K562 (cell line): ENCODE data around the gene AFAP1. TPM values are rescaled to one million over a fixed set of nuclear protein-coding genes. Genes with fewer than 3 reads are reported as not detected.

ENCODE experiments used
- ATAC-seq: fragments of 200-7000 bp; cut with Tn5 transposase; 3 replicates; pipeline ENCODE4 v1.9.1; 2020; ENCODE audit warnings: moderate library complexity
- BruUV-seq: library from RNA; stranded (reverse); fragments of 400-500 nt; replicated peaks from 2 replicates; lab custom pipeline; 2021; lab: Mats Ljungman, UMichigan
- CTCF ChIA-PET: fragments of 300-600 bp; formaldehyde crosslinking; extraction: SDS; loops from one replicate; lab custom pipeline; 2021; ENCODE audit warnings: low intra/inter-chr PET ratio; lab: Yijun Ruan, JAX
- POLR2A ChIA-PET: fragments of 300-600, 350-650 bp; sonication (Branson Sonifier 250); formaldehyde crosslinking; extraction: SDS; loops from one replicate; lab custom pipeline; 2021; ENCODE audit warnings: antibody characterized with exemption, inconsistent platforms; lab: Yijun Ruan, JAX
- DNase-seq, 4 experiments: peaks; one replicate each; pipeline versions ENCODE4 v3.0.0 to v3.0.0-alpha.2; 2011 to 2018; ENCODE audit warnings: low spot score in 3 of 4, mixed read lengths in 3 of 4; ENCODE audit errors: extremely low read depth in 1 of 4
- FAIRE-seq: peaks from 2 replicates; lab custom pipeline; 2011; peaks lifted over from hg19 to GRCh38; lab: Jason Lieb, UNC
- H2AFZ ChIP-seq: 2 replicates; pipeline ENCODE4 v1.6.0; 2011; ENCODE audit warnings: low read depth, low read length, control low read depth, inconsistent platforms
- H3K27ac ChIP-seq: fragments of 200-600 bp; 3 replicates; pipeline ENCODE4 v1.8.0; 2011; ENCODE audit warnings: low read depth, mild to moderate bottlenecking, control low read depth, inconsistent platforms, low read length, moderate library complexity, mixed read lengths; ENCODE audit errors: extremely low read depth
- H3K27me3 ChIP-seq, 2 experiments: fragments of 300-600 bp in 1 of 2; 2 replicates in 1 of 2; 3 replicates in 1 of 2; pipeline versions ENCODE4 v1.6.0 to v1.8.0; 2011; ENCODE audit warnings: inconsistent platforms in 2 of 2, low read length in 2 of 2, mild to moderate bottlenecking in 1 of 2, mixed read lengths in 1 of 2, moderate library complexity in 1 of 2; ENCODE audit not compliant: control insufficient read depth in 2 of 2, insufficient read depth in 2 of 2
- H3K36me3 ChIP-seq: fragments of 300-600 bp; 3 replicates; pipeline ENCODE4 v1.8.0; 2011; ENCODE audit warnings: mild to moderate bottlenecking, low read length, inconsistent platforms; ENCODE audit not compliant: control insufficient read depth, insufficient read depth
- H3K4me1 ChIP-seq, 2 experiments: fragments of 200-600 bp in 1 of 2; replicated peaks in 1 of 2; 2 replicates in 1 of 2; 3 replicates in 1 of 2; pipeline versions ENCODE4 v1.5.1 to v1.8.0; 2011; ENCODE audit warnings: inconsistent platforms in 2 of 2, low read length in 2 of 2, mild to moderate bottlenecking in 1 of 2, mixed read lengths in 1 of 2, moderate library complexity in 1 of 2; ENCODE audit not compliant: control insufficient read depth in 2 of 2, insufficient read depth in 2 of 2
- H3K4me2 ChIP-seq: 2 replicates; pipeline ENCODE4 v1.6.1; 2011; ENCODE audit warnings: low read length, control low read depth, inconsistent platforms, mixed read lengths; ENCODE audit not compliant: insufficient read depth
- H3K4me3 ChIP-seq: fragments of 200-600 bp; sonication (generic), shearing (Covaris generic); 2 replicates; pipeline ENCODE4 v1.5.1; 2016; ENCODE audit warnings: control low read depth, inconsistent platforms
- H3K79me2 ChIP-seq: fragments of 200-600 bp; 3 replicates; pipeline ENCODE4 v1.8.0; 2011; ENCODE audit warnings: low read length, inconsistent platforms; ENCODE audit not compliant: control insufficient read depth, insufficient read depth
- H3K9ac ChIP-seq, 2 experiments: 2 replicates each; pipeline versions ENCODE4 v1.6.0 to v1.6.1; 2011; ENCODE audit warnings: low read depth in 2 of 2, low read length in 2 of 2, control low read depth in 1 of 2, inconsistent platforms in 1 of 2, mild to moderate bottlenecking in 1 of 2, mixed read lengths in 1 of 2; ENCODE audit not compliant: insufficient read depth in 1 of 2
- H3K9me1 ChIP-seq: one replicate; pipeline ENCODE4 v1.6.0; 2011; ENCODE audit warnings: inconsistent platforms, mild to moderate bottlenecking, low read length, moderate library complexity; ENCODE audit not compliant: control insufficient read depth, insufficient read depth
- H3K9me3 ChIP-seq: replicated peaks from 2 replicates; pipeline ENCODE4 v1.5.1; 2011; ENCODE audit warnings: low read depth, low read length, inconsistent platforms; ENCODE audit not compliant: control insufficient read depth, insufficient read depth
- H4K20me1 ChIP-seq: replicated peaks from 2 replicates; pipeline ENCODE4 v1.6.1; 2011; ENCODE audit warnings: low read length, inconsistent platforms, mixed read lengths; ENCODE audit not compliant: control insufficient read depth, insufficient read depth
- CTCF ChIP-seq, 3 experiments: IDR thresholded peaks in 2 of 3; conservative IDR thresholded peaks in 1 of 3; 2 replicates each; pipeline ENCODE4 v1.5.1; 2011 to 2012; ENCODE audit warnings: low read length in 3 of 3, mild to moderate bottlenecking in 3 of 3, control low read depth in 2 of 3, improper control_type of control experiment in 1 of 3, inconsistent platforms in 1 of 3, low read depth in 1 of 3, mixed read lengths in 1 of 3, moderate library complexity in 1 of 3; ENCODE audit not compliant: insufficient read depth in 2 of 3
- HDAC2 ChIP-seq: fragments of 450-650 bp; IDR thresholded peaks from 2 replicates; pipeline ENCODE4 v1.6.1; 2016; ENCODE audit warnings: mild to moderate bottlenecking
- HINFP ChIP-seq: fragments of 450-650 bp; conservative IDR thresholded peaks from 2 replicates; pipeline ENCODE4 v1.6.1; 2016; ENCODE audit warnings: missing genetic modification characterization, low read depth, mild to moderate bottlenecking, control low read depth, missing compliant biosample characterization
- HNRNPL ChIP-seq: fragments of 200-400 bp; formaldehyde crosslinking; IDR thresholded peaks from 2 replicates; pipeline ENCODE4 v1.6.1; 2017; ENCODE audit warnings: low read depth, mild to moderate bottlenecking, low read length
- MECOM ChIP-seq: fragments of 250-450 bp; sonication (Bioruptor Pico); IDR thresholded peaks from 2 replicates; pipeline ENCODE4 v1.8.0; 2022; ENCODE audit warnings: inconsistent platforms
- MTA2 ChIP-seq: fragments of 450-650 bp; IDR thresholded peaks from 2 replicates; pipeline ENCODE4 v1.6.1; 2016; ENCODE audit warnings: low read depth
- NR2C2 ChIP-seq, 2 experiments: fragments of 200-800 bp in 1 of 2; sonication (Bioruptor generic) in 1 of 2; sonication (generic) in 1 of 2; formaldehyde crosslinking in 1 of 2; IDR thresholded peaks; 2 replicates each; pipeline versions ENCODE4 v1.6.1 to v1.8.0; 2016 to 2022; ENCODE audit warnings: mild to moderate bottlenecking in 1 of 2, missing compliant biosample characterization in 1 of 2, missing genetic modification characterization in 1 of 2, missing genetic modification reagents in 1 of 2
- PHB2 ChIP-seq: fragments of 450-650 bp; IDR thresholded peaks from 2 replicates; pipeline ENCODE4 v1.6.1; 2017; ENCODE audit warnings: low read depth
- SRSF3 ChIP-seq: fragments of 200-400 bp; formaldehyde crosslinking; IDR thresholded peaks from 2 replicates; pipeline ENCODE4 v1.6.1; 2016; ENCODE audit warnings: mild to moderate bottlenecking, low read length, moderate library complexity; ENCODE audit not compliant: insufficient read depth
- TEAD2 ChIP-seq: fragments of 450-650 bp; IDR thresholded peaks from 2 replicates; pipeline ENCODE4 v1.6.1; 2016; ENCODE audit warnings: missing genetic modification characterization, control low read depth, missing compliant biosample characterization
- U2AF2 ChIP-seq: fragments of 200-400 bp; formaldehyde crosslinking; optimal IDR thresholded peaks from 2 replicates; pipeline ENCODE3; 2017; ENCODE audit warnings: low read depth, mild to moderate bottlenecking, low read length
- ZNF165 ChIP-seq: fragments of 250-450 bp; sonication (Bioruptor Pico); IDR thresholded peaks from 2 replicates; pipeline ENCODE4 v1.4.0; 2020; ENCODE audit warnings: borderline replicate concordance
- WGBS: fragments of 100-300 bp; shearing (Covaris generic); methylation state at CpG from one replicate; pipeline ENCODE4 v1.1.6; 2016; ENCODE audit warnings: low coverage, mixed read lengths; ENCODE audit not compliant: insufficient coverage; ENCODE audit errors: missing lambda C conversion rate; 5-methylcytosine and 5-hydroxymethylcytosine counted together
- in situ Hi-C: fragments of 300-500 bp; cut with MboI; formaldehyde crosslinking; loops from 4 replicates; pipeline ENCODE4 v1.15.0; 2018; ENCODE audit warnings: inconsistent platforms, mixed read lengths
- intact Hi-C: fragments of 100-400 bp; cut with micrococcal nuclease; formaldehyde crosslinking; loops from 2 replicates; pipeline ENCODE4 v1.14.2; 2022
- polyA plus RNA-seq, 8 experiments: library from polyadenylated mRNA; depleted of rRNA in 4 of 8; stranded (reverse) in 5 of 8; unstranded in 3 of 8; fragments of >200 nt; fragmentation: Nextera tagmentation in 2 of 8; fragmentation: Illumina TruSeq in 1 of 8; extraction: Ambion mirVana in 2 of 8; extraction: Trizol in 1 of 8; gene quantifications; 2 replicates each; pipeline versions ENCODE4 v1.2.1 to v1.2.3, GENCODE V29; 2011 to 2014; ENCODE audit warnings: inconsistent platforms in 1 of 8, missing spikeins in 1 of 8
- total RNA-seq, 7 experiments: library from RNA; depleted of rRNA in 6 of 7; stranded (reverse); fragments of >200 nt in 6 of 7; fragmentation: Illumina TruSeq in 2 of 7; extraction: Trizol in 2 of 7; gene quantifications; 2 replicates each; pipeline versions ENCODE4 v1.2.1 to v1.2.3, GENCODE V29; 2011 to 2021; ENCODE audit warnings: low replicate concordance in 1 of 7

The AFAP1 gene
- total and polyA plus RNA-seq, 9 of the 15 experiments (the other 6 are each of a cell fraction or from before 2014, with no cell fraction given), result 0.07 to 0.42 (median 0.12) TPM; not detected in 1

- TF ChIP-seq CTCF (IDR thresholded peaks at IDR 0.05 in 2 of 3, conservative IDR thresholded peaks at IDR 0.05 in 1 of 3; ENCODE audit: insufficient read depth in 2 of 3, low read depth in 1 of 3, low read length in 3 of 3) (no peak), ZNF165 (CRISPR knock-in tag) (no peak), HINFP (tag) (no peak), TEAD2 (tag) (no peak)
Measured at GRCh38 chr4:7854216-7854615, 85.4 kb downstream of the AFAP1 start (continued).

DNA sequence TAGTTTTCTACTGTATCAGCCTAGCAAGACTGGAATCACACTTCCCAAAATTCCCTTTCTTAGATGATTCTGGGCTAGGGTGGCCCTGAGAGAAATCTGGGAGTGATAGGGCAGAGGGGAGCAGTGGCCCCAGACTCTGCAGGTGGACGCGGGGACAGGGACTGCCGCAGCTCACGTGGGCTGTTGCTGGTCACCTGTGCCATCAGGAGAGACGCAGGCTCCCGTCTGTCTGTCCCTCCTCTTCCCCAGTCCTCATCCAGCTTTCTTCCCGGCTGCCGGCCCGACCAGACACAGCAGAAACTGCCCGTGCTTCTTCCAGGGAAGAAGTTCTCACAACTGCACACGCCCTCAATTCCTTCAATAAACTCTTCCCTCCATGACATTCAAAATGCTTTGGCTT, 86.4 kb downstream of the AFAP1 start:
- no TSS peak for BruUV-seq

More for the DNA sequence above, 86.4 kb downstream of the AFAP1 start:
- Histone ChIP-seq H3K4me1 (no peaks in the 10 kb centered on the region), H3K9me3 (no peaks in the 10 kb centered on the region), H3K4me2 (no peak overlapping the region), H3K79me2 (no peaks in the 10 kb centered on the region), H3K4me3 (no peak overlapping the region), H3K36me3 (no peaks in the 10 kb centered on the region), H3K9ac (no peak overlapping the region)
- ATAC-seq (no peak), FAIRE-seq (no peak), DNase-seq (no peak)
- 0% methylated on average over 10 of the region's 11 CpGs for WGBS
- in situ Hi-C loops, result loop anchor here (5.0 kb wide), 1 partner anchor 51 kb away; no protein-coding TSS in a partner anchor
- POLR2A ChIA-PET, result interaction anchor here (0.6 kb wide), 1 partner anchor 68 kb away, joined by 3 read pairs; no protein-coding TSS in a partner anchor
- no peak for TF ChIP-seq HNRNPL
- no peak for TF ChIP-seq MTA2
- no peak for TF ChIP-seq MECOM
- no peak for TF ChIP-seq HDAC2
- no peak for TF ChIP-seq U2AF2
- TF ChIP-seq PHB2, result no peak
- TF ChIP-seq NR2C2 (CRISPR knock-in tag; IDR thresholded peaks at IDR 0.05), result no peak
- no peak for TF ChIP-seq NR2C2 (tag; IDR thresholded peaks at IDR 0.05)
- no peak for TF ChIP-seq SRSF3
- TF ChIP-seq, all 486 proteins: peak for 0
- peaks cover 11 to 53% of the 10 kb centered on the region in 2 experiments for H3K27me3 ChIP-seq
- no peak overlapping the region for H2AFZ ChIP-seq
- H3K27ac ChIP-seq, result no peak overlapping the region
- peaks cover 7% of the 10 kb centered on the region; the same call in 1 of the 2 replicates for H4K20me1 ChIP-seq
- intact Hi-C loops, result no loop called here
- CTCF ChIA-PET, result no interaction called here
- H3K9me1 ChIP-seq, result no peaks in the 10 kb centered on the region
